ENCODE measurements around the gene ZNF213.
A peak's percentile ranks its signal among the peaks of the same experiment; 100 is the strongest.

- no peak for TF ChIP-seq CTCF (IDR thresholded peaks at IDR 0.05)
- TF ChIP-seq POLR2AphosphoS5 (IDR thresholded peaks at IDR 0.05; ENCODE audit: insufficient read depth in 1 of 2, low read depth in 1 of 2), result peak in 1 of 2 donors; percentile 68
Measured at GRCh38 chr16:3158510-3159314, 23.9 kb downstream of the ZNF213 start.
